HG02642 (cell line): ENCODE measurements around the gene PVR.
"Not testable (repeated sequence)": the region's sequence is repeated elsewhere in the genome, so short reads cannot be mapped to it uniquely, and the experiment has no call there.

Experiments used
- ATAC-seq: cut with Tn5 transposase; IDR thresholded peaks from one replicate; pipeline ENCODE4 v1.9.1; 2021; ENCODE audit warnings: mild to moderate bottlenecking; ENCODE audit not compliant: unreplicated experiment, poor library complexity

The PVR gene

GRCh38 chr19:44617110-44617880, 26.4 kb upstream of the PVR start:
- ATAC-seq = no peak

- no peak for ATAC-seq
Observed at GRCh38 chr19:44618640-44619357, 24.9 kb upstream of the PVR start.

DNA sequence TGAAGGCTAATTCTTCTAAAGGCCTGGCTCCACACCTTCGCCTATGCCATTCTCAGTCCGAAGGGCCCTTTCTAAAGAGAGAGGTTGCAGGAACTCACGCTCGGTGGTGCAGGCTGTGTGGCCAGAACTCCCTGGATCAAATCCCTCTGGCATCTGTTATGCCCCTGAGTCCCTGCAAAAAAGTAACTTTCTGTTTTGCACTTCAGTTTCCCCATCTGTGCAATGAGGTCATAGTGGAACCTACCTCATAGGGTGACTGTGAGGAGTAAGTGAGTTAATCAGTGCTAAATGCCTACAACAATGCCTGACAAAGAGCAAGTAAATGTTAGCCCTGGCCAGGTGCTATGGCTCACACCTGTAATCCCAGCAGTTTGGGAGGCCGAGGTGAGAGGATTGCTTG, 23.0 kb upstream of the PVR start:
- no peak for ATAC-seq

DNA sequence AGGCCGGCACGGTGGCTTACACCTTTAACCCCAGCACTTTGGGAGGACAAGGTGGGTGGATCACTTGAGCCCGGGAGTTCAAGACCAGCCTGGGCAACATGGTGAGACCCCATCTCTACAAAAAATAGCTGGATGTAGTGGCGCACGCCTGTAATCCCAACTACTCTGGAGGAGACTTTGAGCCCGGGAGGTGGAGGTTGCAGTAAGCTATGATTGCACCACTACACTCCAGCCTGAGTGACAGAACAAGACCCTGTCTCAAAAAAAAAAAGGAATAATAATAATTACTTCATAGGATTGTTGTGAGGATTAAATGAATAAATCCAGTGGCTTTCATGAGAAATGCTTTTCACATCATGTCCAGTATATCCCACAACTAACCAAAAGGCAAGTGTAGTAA, 22.3 kb upstream of the PVR start:
- ATAC-seq = no peak

DNA sequence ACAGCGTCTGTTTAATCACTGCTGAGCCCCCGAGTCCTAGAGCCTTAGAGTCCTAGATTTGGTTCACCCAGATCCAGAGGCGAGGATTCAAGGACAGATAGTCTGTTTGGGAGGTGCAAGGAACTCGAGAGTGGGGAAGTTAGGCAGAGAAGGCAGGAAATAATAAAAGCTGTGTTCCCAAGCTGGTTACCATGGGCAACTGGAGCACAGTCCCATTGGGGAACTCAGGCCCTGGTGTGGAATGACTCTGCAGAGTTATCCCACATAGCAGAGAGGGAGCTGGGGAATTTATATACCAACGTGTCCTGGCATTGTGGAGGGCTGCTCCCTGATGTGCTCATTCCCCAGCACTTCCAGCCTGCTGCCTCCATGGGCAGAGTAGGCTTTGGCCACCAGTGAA, 20.6 kb upstream of the PVR start:
- no peak for ATAC-seq

GRCh38 chr19:44623626-44624025, 20.1 kb upstream of the PVR start:
- no peak for ATAC-seq

GRCh38 chr19:44624840-44625354, 18.8 kb upstream of the PVR start:
- no peak for ATAC-seq

GRCh38 chr19:44625637-44626036, 18.1 kb upstream of the PVR start:
- ATAC-seq = not testable (repeated sequence)

GRCh38 chr19:44626048-44626624, 17.6 kb upstream of the PVR start:
- no peak for ATAC-seq

DNA sequence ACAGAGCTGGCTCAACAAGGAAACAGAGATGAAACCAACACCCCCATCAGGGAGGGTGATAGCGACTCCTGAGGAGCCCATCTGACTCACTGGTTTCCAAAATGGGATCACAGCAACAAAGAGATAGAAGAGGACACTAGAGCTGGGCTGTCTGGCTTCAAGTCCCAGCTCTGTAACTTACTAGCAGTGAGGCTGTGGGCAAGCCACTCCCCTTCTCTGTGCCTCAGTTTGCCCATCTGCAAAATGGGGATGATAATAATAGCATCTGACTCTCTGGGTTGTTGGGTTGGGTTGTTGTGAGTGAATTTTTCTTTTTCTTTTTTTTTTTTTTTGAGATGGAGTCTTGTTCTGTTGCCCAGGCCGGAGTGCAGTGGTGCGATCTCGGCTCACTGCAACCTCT, 16.1 kb upstream of the PVR start:
- no peak for ATAC-seq

- ATAC-seq = no peak
Observed at GRCh38 chr19:44628793-44629192, 14.9 kb upstream of the PVR start.

GRCh38 chr19:44631611-44632010, 12.1 kb upstream of the PVR start:
- ATAC-seq = not testable (repeated sequence)

GRCh38 chr19:44634058-44634457, 9.7 kb upstream of the PVR start:
- ATAC-seq = not testable (repeated sequence)

DNA sequence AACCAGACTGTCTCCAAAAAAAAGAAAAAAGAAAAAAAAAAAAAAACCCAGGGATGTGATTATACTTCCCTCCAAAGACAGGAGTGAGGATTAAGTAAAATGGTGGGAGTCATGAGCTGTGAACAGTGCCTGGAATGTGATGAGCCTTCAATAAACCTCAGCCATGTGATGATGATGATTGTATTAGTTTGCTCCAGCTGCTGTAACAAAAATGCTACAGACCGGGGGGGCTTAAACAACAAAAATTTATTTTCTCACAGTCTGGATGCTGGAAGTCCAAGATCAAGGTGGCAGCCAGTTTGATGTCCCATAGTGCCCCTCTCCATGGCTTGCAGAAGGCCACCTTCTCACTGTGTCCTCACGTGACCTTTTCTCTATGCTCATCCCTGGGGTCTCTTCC, 8.9 kb upstream of the PVR start:
- ATAC-seq = no peak

DNA sequence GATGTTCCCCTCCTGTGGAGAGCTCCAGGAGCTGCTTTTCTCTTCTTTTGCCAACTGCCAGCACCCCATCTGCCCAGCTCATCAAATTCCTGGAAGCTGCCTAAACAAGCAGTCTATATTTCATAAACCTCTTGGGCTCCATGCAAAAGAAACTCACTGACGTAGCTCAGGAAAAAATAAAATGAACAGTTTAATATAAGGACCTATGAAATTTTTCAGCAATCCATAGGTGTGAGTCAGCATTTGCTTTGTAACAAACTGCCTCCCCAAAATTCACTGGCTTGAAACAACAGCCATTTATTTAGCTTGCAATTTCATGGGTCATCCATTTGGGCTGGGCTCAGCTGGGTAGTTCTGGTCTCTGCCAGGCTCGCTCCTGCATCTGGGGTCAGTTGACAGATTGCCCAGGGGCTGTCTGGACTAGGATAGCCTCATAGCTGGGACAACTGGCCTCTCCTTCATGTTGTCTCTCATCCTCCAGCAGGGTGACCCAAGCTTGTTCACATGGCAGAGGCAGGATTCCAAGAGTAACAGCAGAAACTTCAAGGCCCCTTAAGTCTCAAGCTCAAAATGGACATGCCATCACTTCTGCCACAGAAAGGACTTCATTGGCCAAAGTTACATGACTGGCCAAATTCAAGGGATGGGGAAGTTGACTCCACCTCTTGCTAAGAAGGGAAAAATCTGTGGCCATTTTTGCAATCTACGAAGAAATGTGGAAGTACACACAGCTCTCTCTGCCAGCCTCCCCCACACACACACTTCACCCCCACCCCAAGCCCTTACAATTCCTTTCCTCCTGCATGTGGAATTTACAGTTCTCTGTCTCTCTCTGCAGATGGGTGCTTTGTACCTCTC, 7.9 kb upstream of the PVR start:
- ATAC-seq = no peak

GRCh38 chr19:44636439-44637389, 7.0 kb upstream of the PVR start:
- ATAC-seq = no peak

DNA sequence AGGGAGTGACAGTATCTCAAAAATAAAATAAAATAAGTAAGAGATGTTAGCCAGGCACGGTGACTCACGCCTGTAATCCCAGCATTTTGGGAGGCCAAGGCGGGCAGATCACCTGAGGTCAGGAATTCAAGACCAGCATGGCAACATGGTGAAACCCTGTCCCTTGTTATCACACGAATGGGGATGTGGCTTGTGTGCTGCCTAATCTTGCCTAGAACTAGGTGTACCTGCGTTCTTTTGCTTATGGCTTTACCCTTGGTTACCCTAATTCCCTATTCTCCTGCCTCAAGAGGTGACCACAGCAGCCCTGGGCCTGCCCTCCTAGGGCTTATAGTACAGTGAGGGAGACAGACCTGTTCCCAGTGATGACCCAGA, 6.3 kb upstream of the PVR start:
- ATAC-seq = no peak

DNA sequence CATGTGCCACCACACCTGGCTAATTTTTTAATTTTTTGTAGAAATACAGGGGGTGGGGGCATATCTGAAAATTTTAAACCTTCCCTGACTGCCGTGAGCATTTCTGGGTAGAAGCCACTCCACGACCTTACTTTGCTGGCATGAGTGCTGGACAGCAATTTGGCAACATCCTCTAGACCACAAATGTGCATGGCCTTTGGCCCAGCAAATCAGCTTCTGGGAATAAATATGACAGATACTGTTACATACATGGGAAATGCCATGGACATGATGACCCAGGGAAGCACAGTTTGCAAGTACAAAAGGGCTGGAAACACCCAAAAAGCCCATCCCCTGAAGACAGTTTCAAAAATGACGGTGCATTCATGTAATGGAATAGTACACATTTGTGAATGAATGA, 3.2 kb upstream of the PVR start:
- no peak for ATAC-seq

- ATAC-seq = no peak
Observed at GRCh38 chr19:44641501-44642265, 2.0 kb upstream of the PVR start.
